ENCODE results near the gene SIRT2. TPM values are rescaled to one million over a fixed set of nuclear protein-coding genes. Genes with fewer than 3 reads are reported as not detected.

The SIRT2 gene
- total and polyA plus RNA-seq, 2 donors (not counting 1 experiment from before 2014, with no cell fraction given), result 42.4 to 65.9 TPM

GRCh38 chr19:38848299-38849146, 50.9 kb downstream of the SIRT2 start:
- Histone ChIP-seq H3K27ac (ENCODE audit: low read length in 2 of 2) (peak overlapping the region; percentile 73 to 98), H3K4me3 (ENCODE audit: control extremely low read depth in 1 of 5, extremely low read depth in 1 of 5, insufficient read depth in 1 of 5, low read depth in 2 of 5, low read length in 4 of 5) (peak overlapping the region; percentile 59 to 74 (median 71)), H3K4me1 (ENCODE audit: control insufficient read depth in 2 of 2, insufficient read depth in 2 of 2, low read length in 2 of 2) (peaks cover 46 to 62% of the 10 kb centered on the region in 2 donors), H3K36me3 (replicated peaks in 1 of 2; ENCODE audit: control extremely low read depth in 1 of 2, control insufficient read depth in 1 of 2, extremely low read depth in 1 of 2, insufficient read depth in 2 of 2, low read length in 1 of 2) (peaks cover 13 to 53% of the 10 kb centered on the region in 2 experiments), H4K20me1 (ENCODE audit: control insufficient read depth, insufficient read depth, low read length, poor library complexity, severe bottlenecking) (peaks cover 57% of the 10 kb centered on the region), H3K27me3 (replicated peaks in 1 of 4; ENCODE audit: control extremely low read depth in 1 of 4, control insufficient read depth in 3 of 4, insufficient read depth in 4 of 4, low read length in 3 of 4) (no peaks in the 10 kb centered on the region), H3K79me2 (ENCODE audit: control insufficient read depth, insufficient read depth, low read length) (peaks cover 55% of the 10 kb centered on the region), H3K9ac (ENCODE audit: low read length) (peak overlapping the region; percentile 98), H3K4me2 (replicated peaks; ENCODE audit: low read depth, low read length, poor library complexity, severe bottlenecking) (peak overlapping the region; percentile 87), H2AFZ (ENCODE audit: insufficient read depth, low read depth, low read length, poor library complexity, severe bottlenecking) (no peak overlapping the region), H3K9me3 (ENCODE audit: control extremely low read depth in 1 of 3, control insufficient read depth in 2 of 3, insufficient read depth in 1 of 3, low read length in 2 of 3) (no peaks in the 10 kb centered on the region)
- no peak for ATAC-seq (ENCODE audit: low read depth)
- intact Hi-C loops (cut with micrococcal nuclease), result loop anchor here (1.0 kb wide), 1 partner anchor 17 kb away; the partner anchor contains the start of gene ECH1
- ChIA-PET POLR2A (interaction anchor here (0.6 to 8.7 kb wide), 17 partner anchors 10 to 1619 kb away, joined by 3 to 237 read pairs (median 6); partner anchors contain the start of genes ECH1, EIF3K, MRPS12 and NFKBIB), CTCF (interaction anchor here (0.5 to 4.3 kb wide), 13 partner anchors 16 to 445 kb away, joined by 3 to 42 read pairs (median 5); partner anchors contain the start of genes ECH1, FAM98C, MRPS12 and SARS2)
- 38% methylated on average over 13 of the region's 22 CpGs for WGBS (ENCODE audit: insufficient coverage)
- Mint-ChIP-seq H3K9me3 (ENCODE audit: insufficient read depth) (no peaks in the 10 kb centered on the region), H3K27me3 (no peaks in the 10 kb centered on the region), H3K4me1 (peaks cover 63% of the 10 kb centered on the region), H3K27ac (peak overlapping the region; percentile 99), H3K4me3 (peak overlapping the region; percentile 92)
- DNase-seq, result no peak
- TF ChIP-seq, protein P1, sequence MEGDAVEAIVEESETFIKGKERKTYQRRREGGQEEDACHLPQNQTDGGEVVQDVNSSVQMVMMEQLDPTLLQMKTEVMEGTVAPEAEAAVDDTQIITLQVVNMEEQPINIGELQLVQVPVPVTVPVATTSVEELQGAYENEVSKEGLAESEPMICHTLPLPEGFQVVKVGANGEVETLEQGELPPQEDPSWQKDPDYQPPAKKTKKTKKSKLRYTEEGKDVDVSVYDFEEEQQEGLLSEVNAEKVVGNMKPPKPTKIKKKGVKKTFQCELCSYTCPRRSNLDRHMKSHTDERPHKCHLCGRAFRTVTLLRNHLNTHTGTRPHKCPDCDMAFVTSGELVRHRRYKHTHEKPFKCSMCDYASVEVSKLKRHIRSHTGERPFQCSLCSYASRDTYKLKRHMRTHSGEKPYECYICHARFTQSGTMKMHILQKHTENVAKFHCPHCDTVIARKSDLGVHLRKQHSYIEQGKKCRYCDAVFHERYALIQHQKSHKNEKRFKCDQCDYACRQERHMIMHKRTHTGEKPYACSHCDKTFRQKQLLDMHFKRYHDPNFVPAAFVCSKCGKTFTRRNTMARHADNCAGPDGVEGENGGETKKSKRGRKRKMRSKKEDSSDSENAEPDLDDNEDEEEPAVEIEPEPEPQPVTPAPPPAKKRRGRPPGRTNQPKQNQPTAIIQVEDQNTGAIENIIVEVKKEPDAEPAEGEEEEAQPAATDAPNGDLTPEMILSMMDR (IDR thresholded peaks at IDR 0.05), result no peak
- no peak for TF ChIP-seq EZH2 (IDR thresholded peaks at IDR 0.05; ENCODE audit: borderline replicate concordance, insufficient read depth, low read depth, low read length, poor library complexity, severe bottlenecking)
